GM19035 (cell line): ENCODE measurements around the gene FZD8.

Experiments used
- ATAC-seq: cut with Tn5 transposase; IDR thresholded peaks from one replicate; pipeline ENCODE4 v1.9.1; 2021; ENCODE audit not compliant: unreplicated experiment

Gene FZD8

GRCh38 chr10:35607475-35608327, 34.4 kb downstream of the FZD8 start:
- ATAC-seq, result no peak

- ATAC-seq, result no peak
These were observed 35.7 kb downstream of the FZD8 start for GRCh38 chr10:35606430-35606829.

- ATAC-seq, result no peak
These were observed 36.9 kb downstream of the FZD8 start, which contains the start of gene GJD4 for GRCh38 chr10:35605191-35605590. Gene GJD4, plus strand, starts transcription at chr10:35605341. Its CDS starts 227 bp downstream, at chr10:35605568.

- no peak for ATAC-seq
These were observed 41.9 kb downstream of the FZD8 start for GRCh38 chr10:35600193-35600592.

GRCh38 chr10:35598379-35598778, 43.7 kb downstream of the FZD8 start:
- no peak for ATAC-seq

- ATAC-seq, result no peak
These were observed 47.0 kb downstream of the FZD8 start for GRCh38 chr10:35595106-35595505.

- ATAC-seq, result no peak
These were observed 47.7 kb downstream of the FZD8 start for GRCh38 chr10:35594115-35595079.

GRCh38 chr10:35592441-35592840, 49.7 kb downstream of the FZD8 start:
- no peak for ATAC-seq

- ATAC-seq, result no peak
These were observed 53.3 kb downstream of the FZD8 start for GRCh38 chr10:35588836-35589235.
